ENCODE data around the gene ADCYAP1.

Gene ADCYAP1

DNA sequence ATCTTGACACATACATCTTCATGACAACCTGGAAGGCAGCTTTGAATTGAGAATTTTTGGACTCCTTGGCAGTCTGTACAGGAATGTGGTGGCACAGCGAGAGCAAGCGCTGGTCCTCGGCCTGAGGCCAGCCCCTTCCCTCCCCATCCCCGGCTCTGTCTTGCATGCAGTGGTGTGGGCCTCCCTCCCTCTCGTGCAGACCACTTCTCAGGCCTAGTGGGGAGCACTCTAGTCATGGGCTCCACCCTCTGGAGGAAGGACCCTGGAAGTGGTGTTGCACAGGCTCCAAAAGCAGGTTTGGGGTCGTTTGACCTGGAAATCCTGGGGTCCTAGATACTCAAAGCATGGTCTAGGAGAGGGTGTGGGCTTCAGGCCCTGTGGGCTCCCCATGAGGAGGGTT, 32.3 kb downstream of the ADCYAP1 start:
- TF ChIP-seq ZFP3 (CRISPR knock-in tag; IDR thresholded peaks at IDR 0.05) (no peak), ZNF565 (CRISPR knock-in tag; conservative IDR thresholded peaks at IDR 0.05; ENCODE audit: low read depth) (no peak), PPARA (CRISPR knock-in tag; IDR thresholded peaks at IDR 0.05; ENCODE audit: borderline replicate concordance) (no peak), CSDC2 (CRISPR knock-in tag; IDR thresholded peaks at IDR 0.05) (no peak), RARB (CRISPR knock-in tag; IDR thresholded peaks at IDR 0.05) (no peak), GLIS3 (CRISPR knock-in tag; IDR thresholded peaks at IDR 0.05) (no peak), SNAI2 (CRISPR knock-in tag; IDR thresholded peaks at IDR 0.05) (no peak), TCF4 (CRISPR knock-in tag; IDR thresholded peaks at IDR 0.05; ENCODE audit: borderline replicate concordance) (no peak), ZFP30 (CRISPR knock-in tag; IDR thresholded peaks at IDR 0.05) (no peak)
- TF ChIP-seq, protein P1, sequence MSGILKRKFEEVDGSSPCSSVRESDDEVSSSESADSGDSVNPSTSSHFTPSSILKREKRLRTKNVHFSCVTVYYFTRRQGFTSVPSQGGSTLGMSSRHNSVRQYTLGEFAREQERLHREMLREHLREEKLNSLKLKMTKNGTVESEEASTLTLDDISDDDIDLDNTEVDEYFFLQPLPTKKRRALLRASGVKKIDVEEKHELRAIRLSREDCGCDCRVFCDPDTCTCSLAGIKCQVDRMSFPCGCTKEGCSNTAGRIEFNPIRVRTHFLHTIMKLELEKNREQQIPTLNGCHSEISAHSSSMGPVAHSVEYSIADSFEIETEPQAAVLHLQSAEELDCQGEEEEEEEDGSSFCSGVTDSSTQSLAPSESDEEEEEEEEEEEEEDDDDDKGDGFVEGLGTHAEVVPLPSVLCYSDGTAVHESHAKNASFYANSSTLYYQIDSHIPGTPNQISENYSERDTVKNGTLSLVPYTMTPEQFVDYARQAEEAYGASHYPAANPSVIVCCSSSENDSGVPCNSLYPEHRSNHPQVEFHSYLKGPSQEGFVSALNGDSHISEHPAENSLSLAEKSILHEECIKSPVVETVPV (CRISPR knock-in tag; IDR thresholded peaks at IDR 0.05): no peak
- no peak for ATAC-seq

DNA sequence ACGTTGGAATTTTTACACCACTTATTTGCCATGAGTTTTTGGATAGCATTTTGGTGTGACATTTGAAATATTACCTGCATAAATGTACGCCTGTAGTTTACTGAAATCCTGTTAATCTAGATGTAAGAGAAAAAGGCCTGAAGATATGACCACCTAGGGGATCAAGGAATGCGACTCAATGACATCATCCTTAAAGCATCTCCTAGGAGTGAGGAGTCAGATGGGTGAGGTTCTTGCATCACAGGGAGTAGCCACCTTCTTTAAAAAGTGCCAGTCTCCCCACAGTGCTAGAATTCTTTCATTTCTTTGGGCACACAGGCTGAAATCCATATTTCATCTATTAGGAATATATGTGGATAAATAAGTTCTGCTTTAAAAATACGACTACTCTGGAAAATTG, 34.5 kb downstream of the ADCYAP1 start:
- no peak for TF ChIP-seq ZNF70 (CRISPR knock-in tag; IDR thresholded peaks at IDR 0.05)
- TF ChIP-seq SNAI2 (CRISPR knock-in tag; IDR thresholded peaks at IDR 0.05): no peak
- TF ChIP-seq, protein P2, sequence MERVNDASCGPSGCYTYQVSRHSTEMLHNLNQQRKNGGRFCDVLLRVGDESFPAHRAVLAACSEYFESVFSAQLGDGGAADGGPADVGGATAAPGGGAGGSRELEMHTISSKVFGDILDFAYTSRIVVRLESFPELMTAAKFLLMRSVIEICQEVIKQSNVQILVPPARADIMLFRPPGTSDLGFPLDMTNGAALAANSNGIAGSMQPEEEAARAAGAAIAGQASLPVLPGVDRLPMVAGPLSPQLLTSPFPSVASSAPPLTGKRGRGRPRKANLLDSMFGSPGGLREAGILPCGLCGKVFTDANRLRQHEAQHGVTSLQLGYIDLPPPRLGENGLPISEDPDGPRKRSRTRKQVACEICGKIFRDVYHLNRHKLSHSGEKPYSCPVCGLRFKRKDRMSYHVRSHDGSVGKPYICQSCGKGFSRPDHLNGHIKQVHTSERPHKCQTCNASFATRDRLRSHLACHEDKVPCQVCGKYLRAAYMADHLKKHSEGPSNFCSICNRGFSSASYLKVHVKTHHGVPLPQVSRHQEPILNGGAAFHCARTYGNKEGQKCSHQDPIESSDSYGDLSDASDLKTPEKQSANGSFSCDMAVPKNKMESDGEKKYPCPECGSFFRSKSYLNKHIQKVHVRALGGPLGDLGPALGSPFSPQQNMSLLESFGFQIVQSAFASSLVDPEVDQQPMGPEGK (CRISPR knock-in tag; IDR thresholded peaks at IDR 0.05; ENCODE audit: borderline replicate concordance): no peak
- TF ChIP-seq ARNTL (CRISPR knock-in tag; IDR thresholded peaks at IDR 0.05; ENCODE audit: borderline replicate concordance, low read depth): no peak
- TF ChIP-seq, protein P3, sequence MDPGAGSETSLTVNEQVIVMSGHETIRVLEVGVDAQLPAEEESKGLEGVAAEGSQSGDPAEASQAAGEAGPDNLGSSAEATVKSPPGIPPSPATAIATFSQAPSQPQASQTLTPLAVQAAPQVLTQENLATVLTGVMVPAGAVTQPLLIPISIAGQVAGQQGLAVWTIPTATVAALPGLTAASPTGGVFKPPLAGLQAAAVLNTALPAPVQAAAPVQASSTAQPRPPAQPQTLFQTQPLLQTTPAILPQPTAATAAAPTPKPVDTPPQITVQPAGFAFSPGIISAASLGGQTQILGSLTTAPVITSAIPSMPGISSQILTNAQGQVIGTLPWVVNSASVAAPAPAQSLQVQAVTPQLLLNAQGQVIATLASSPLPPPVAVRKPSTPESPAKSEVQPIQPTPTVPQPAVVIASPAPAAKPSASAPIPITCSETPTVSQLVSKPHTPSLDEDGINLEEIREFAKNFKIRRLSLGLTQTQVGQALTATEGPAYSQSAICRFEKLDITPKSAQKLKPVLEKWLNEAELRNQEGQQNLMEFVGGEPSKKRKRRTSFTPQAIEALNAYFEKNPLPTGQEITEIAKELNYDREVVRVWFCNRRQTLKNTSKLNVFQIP (CRISPR knock-in tag; IDR thresholded peaks at IDR 0.05; ENCODE audit: borderline replicate concordance, low read depth): no peak
- TF ChIP-seq RARB (CRISPR knock-in tag; IDR thresholded peaks at IDR 0.05): no peak
- no peak for TF ChIP-seq BACH2 (CRISPR knock-in tag; IDR thresholded peaks at IDR 0.05; ENCODE audit: borderline replicate concordance)
- TF ChIP-seq TOX (CRISPR knock-in tag; IDR thresholded peaks at IDR 0.05; ENCODE audit: borderline replicate concordance): no peak
- no peak for TF ChIP-seq ZFP3 (CRISPR knock-in tag; IDR thresholded peaks at IDR 0.05)
- TF ChIP-seq ZNF8 (CRISPR knock-in tag; IDR thresholded peaks at IDR 0.05): no peak
- no peak for TF ChIP-seq PPARA (CRISPR knock-in tag; IDR thresholded peaks at IDR 0.05; ENCODE audit: borderline replicate concordance)
- TF ChIP-seq ZC3H10 (CRISPR knock-in tag; IDR thresholded peaks at IDR 0.05): no peak
- TF ChIP-seq, protein P1 (CRISPR knock-in tag; IDR thresholded peaks at IDR 0.05): no peak
- TF ChIP-seq, protein P4, sequence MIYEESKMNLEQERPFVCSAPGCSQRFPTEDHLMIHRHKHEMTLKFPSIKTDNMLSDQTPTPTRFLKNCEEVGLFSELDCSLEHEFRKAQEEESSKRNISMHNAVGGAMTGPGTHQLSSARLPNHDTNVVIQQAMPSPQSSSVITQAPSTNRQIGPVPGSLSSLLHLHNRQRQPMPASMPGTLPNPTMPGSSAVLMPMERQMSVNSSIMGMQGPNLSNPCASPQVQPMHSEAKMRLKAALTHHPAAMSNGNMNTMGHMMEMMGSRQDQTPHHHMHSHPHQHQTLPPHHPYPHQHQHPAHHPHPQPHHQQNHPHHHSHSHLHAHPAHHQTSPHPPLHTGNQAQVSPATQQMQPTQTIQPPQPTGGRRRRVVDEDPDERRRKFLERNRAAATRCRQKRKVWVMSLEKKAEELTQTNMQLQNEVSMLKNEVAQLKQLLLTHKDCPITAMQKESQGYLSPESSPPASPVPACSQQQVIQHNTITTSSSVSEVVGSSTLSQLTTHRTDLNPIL (CRISPR knock-in tag; IDR thresholded peaks at IDR 0.05; ENCODE audit: low read depth): no peak
- TF ChIP-seq, protein P5, sequence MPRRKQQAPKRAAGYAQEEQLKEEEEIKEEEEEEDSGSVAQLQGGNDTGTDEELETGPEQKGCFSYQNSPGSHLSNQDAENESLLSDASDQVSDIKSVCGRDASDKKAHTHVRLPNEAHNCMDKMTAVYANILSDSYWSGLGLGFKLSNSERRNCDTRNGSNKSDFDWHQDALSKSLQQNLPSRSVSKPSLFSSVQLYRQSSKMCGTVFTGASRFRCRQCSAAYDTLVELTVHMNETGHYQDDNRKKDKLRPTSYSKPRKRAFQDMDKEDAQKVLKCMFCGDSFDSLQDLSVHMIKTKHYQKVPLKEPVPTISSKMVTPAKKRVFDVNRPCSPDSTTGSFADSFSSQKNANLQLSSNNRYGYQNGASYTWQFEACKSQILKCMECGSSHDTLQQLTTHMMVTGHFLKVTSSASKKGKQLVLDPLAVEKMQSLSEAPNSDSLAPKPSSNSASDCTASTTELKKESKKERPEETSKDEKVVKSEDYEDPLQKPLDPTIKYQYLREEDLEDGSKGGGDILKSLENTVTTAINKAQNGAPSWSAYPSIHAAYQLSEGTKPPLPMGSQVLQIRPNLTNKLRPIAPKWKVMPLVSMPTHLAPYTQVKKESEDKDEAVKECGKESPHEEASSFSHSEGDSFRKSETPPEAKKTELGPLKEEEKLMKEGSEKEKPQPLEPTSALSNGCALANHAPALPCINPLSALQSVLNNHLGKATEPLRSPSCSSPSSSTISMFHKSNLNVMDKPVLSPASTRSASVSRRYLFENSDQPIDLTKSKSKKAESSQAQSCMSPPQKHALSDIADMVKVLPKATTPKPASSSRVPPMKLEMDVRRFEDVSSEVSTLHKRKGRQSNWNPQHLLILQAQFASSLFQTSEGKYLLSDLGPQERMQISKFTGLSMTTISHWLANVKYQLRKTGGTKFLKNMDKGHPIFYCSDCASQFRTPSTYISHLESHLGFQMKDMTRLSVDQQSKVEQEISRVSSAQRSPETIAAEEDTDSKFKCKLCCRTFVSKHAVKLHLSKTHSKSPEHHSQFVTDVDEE (CRISPR knock-in tag; IDR thresholded peaks at IDR 0.05): no peak
- TF ChIP-seq OSR1 (CRISPR knock-in tag; IDR thresholded peaks at IDR 0.05): no peak
- TF ChIP-seq GLIS3 (CRISPR knock-in tag; IDR thresholded peaks at IDR 0.05): no peak
- TF ChIP-seq CSDC2 (CRISPR knock-in tag; IDR thresholded peaks at IDR 0.05): no peak
- no peak for ATAC-seq
